ENCODE data around the gene BCL2L11. TPM values are rescaled to one million over a fixed set of nuclear protein-coding genes. Genes with fewer than 3 reads are reported as not detected.

The BCL2L11 gene
- polyA plus RNA-seq, 1 donor = 21.9 TPM

- no peaks in the 10 kb centered on the region for H3K4me1 ChIP-seq (ENCODE audit: control insufficient read depth, insufficient read depth, low read length)
- H3K36me3 ChIP-seq (ENCODE audit: control insufficient read depth, insufficient read depth, low read length) = no peaks in the 10 kb centered on the region
- no peak for DNase-seq
- no peak overlapping the region for H3K27ac ChIP-seq (ENCODE audit: low read length)
- WGBS (ENCODE audit: insufficient coverage, low lambda C conversion rate) = 95% methylated on average over 3 of the region's 5 CpGs
- H3K9me3 ChIP-seq (ENCODE audit: control insufficient read depth, low read depth, low read length) = no peaks in the 10 kb centered on the region
- H3K27me3 ChIP-seq (ENCODE audit: control insufficient read depth, insufficient read depth, low read length) = no peaks in the 10 kb centered on the region
- no peak overlapping the region for H3K4me3 ChIP-seq (ENCODE audit: low read length)
Observed at GRCh38 chr2:111100765-111101162, 19.9 kb upstream of the BCL2L11 start.

- Histone ChIP-seq H3K4me1 (ENCODE audit: control insufficient read depth, insufficient read depth, low read length) (no peaks in the 10 kb centered on the region), H3K27ac (ENCODE audit: low read length) (no peak overlapping the region), H3K4me3 (ENCODE audit: low read length) (no peak overlapping the region), H3K9me3 (ENCODE audit: control insufficient read depth, low read depth, low read length) (no peaks in the 10 kb centered on the region), H3K36me3 (ENCODE audit: control insufficient read depth, insufficient read depth, low read length) (no peaks in the 10 kb centered on the region), H3K27me3 (ENCODE audit: control insufficient read depth, insufficient read depth, low read length) (no peaks in the 10 kb centered on the region)
- no CpG with 5 or more reads among the region's 2 CpGs for WGBS (ENCODE audit: insufficient coverage, low lambda C conversion rate)
- no peak for DNase-seq
Observed at GRCh38 chr2:111101592-111101991, 19.1 kb upstream of the BCL2L11 start.

- Histone ChIP-seq H3K36me3 (ENCODE audit: control insufficient read depth, insufficient read depth, low read length) (no peaks in the 10 kb centered on the region), H3K4me3 (ENCODE audit: low read length) (no peak overlapping the region), H3K9me3 (ENCODE audit: control insufficient read depth, low read depth, low read length) (no peaks in the 10 kb centered on the region), H3K4me1 (ENCODE audit: control insufficient read depth, insufficient read depth, low read length) (no peaks in the 10 kb centered on the region), H3K27ac (ENCODE audit: low read length) (no peak overlapping the region), H3K27me3 (ENCODE audit: control insufficient read depth, insufficient read depth, low read length) (no peaks in the 10 kb centered on the region)
- no peak for DNase-seq
- no CpG with 5 or more reads among the region's 2 CpGs for WGBS (ENCODE audit: insufficient coverage, low lambda C conversion rate)
Observed at GRCh38 chr2:111102216-111102615, 18.5 kb upstream of the BCL2L11 start.

GRCh38 chr2:111105926-111106325 lies 14.8 kb upstream of the BCL2L11 start:
- H3K9me3 ChIP-seq (ENCODE audit: control insufficient read depth, low read depth, low read length) = no peaks in the 10 kb centered on the region
- H3K4me1 ChIP-seq (ENCODE audit: control insufficient read depth, insufficient read depth, low read length) = no peaks in the 10 kb centered on the region
- no peaks in the 10 kb centered on the region for H3K27me3 ChIP-seq (ENCODE audit: control insufficient read depth, insufficient read depth, low read length)
- 82% methylated on average over 1 of the region's 2 CpGs for WGBS (ENCODE audit: insufficient coverage, low lambda C conversion rate)
- H3K36me3 ChIP-seq (ENCODE audit: control insufficient read depth, insufficient read depth, low read length) = no peaks in the 10 kb centered on the region
- H3K4me3 ChIP-seq (ENCODE audit: low read length) = no peak overlapping the region
- no peak for DNase-seq
- no peak overlapping the region for H3K27ac ChIP-seq (ENCODE audit: low read length)

- H3K4me3 ChIP-seq (ENCODE audit: low read length) = no peak overlapping the region
- H3K9me3 ChIP-seq (ENCODE audit: control insufficient read depth, low read depth, low read length) = no peaks in the 10 kb centered on the region
- DNase-seq = no peak
- H3K4me1 ChIP-seq (ENCODE audit: control insufficient read depth, insufficient read depth, low read length) = no peaks in the 10 kb centered on the region
- WGBS (ENCODE audit: insufficient coverage, low lambda C conversion rate) = no CpG with 5 or more reads among the region's 5 CpGs
- H3K27ac ChIP-seq (ENCODE audit: low read length) = no peak overlapping the region
- H3K36me3 ChIP-seq (ENCODE audit: control insufficient read depth, insufficient read depth, low read length) = no peaks in the 10 kb centered on the region
- H3K27me3 ChIP-seq (ENCODE audit: control insufficient read depth, insufficient read depth, low read length) = no peaks in the 10 kb centered on the region
Observed at GRCh38 chr2:111106706-111107105, 14.0 kb upstream of the BCL2L11 start.

- Histone ChIP-seq H3K9me3 (ENCODE audit: control insufficient read depth, low read depth, low read length) (no peaks in the 10 kb centered on the region), H3K4me3 (ENCODE audit: low read length) (no peak overlapping the region), H3K27ac (ENCODE audit: low read length) (no peak overlapping the region), H3K27me3 (ENCODE audit: control insufficient read depth, insufficient read depth, low read length) (no peaks in the 10 kb centered on the region), H3K4me1 (ENCODE audit: control insufficient read depth, insufficient read depth, low read length) (no peaks in the 10 kb centered on the region), H3K36me3 (ENCODE audit: control insufficient read depth, insufficient read depth, low read length) (no peaks in the 10 kb centered on the region)
- no peak for DNase-seq
- 100% methylated on average over 1 of the region's 2 CpGs for whole genome bisulfite sequencing (ENCODE audit: insufficient coverage, low lambda C conversion rate)
Observed at GRCh38 chr2:111108745-111109271, 11.9 kb upstream of the BCL2L11 start.

- H3K4me1 ChIP-seq (ENCODE audit: control insufficient read depth, insufficient read depth, low read length) = no peaks in the 10 kb centered on the region
- WGBS (ENCODE audit: insufficient coverage, low lambda C conversion rate) = no CpG with 5 or more reads among the region's 4 CpGs
- no peaks in the 10 kb centered on the region for H3K36me3 ChIP-seq (ENCODE audit: control insufficient read depth, insufficient read depth, low read length)
Observed at GRCh38 chr2:111111101-111111755, 9.5 kb upstream of the BCL2L11 start.

GRCh38 chr2:111113838-111114237 lies 6.9 kb upstream of the BCL2L11 start:
- Histone ChIP-seq H3K4me3 (ENCODE audit: low read length) (no peak overlapping the region), H3K36me3 (ENCODE audit: control insufficient read depth, insufficient read depth, low read length) (no peaks in the 10 kb centered on the region), H3K27ac (ENCODE audit: low read length) (no peak overlapping the region), H3K4me1 (ENCODE audit: control insufficient read depth, insufficient read depth, low read length) (peaks cover 18% of the 10 kb centered on the region), H3K9me3 (ENCODE audit: control insufficient read depth, low read depth, low read length) (peaks cover 10% of the 10 kb centered on the region), H3K27me3 (ENCODE audit: control insufficient read depth, insufficient read depth, low read length) (peaks cover 33% of the 10 kb centered on the region)
- no CpG with 5 or more reads among the region's 1 CpG for WGBS (ENCODE audit: insufficient coverage, low lambda C conversion rate)
- no peak for DNase-seq

More at GRCh38 chr2:111111101-111111755, 9.5 kb upstream of the BCL2L11 start:
- Histone ChIP-seq H3K4me3 (ENCODE audit: low read length) (no peak overlapping the region), H3K27ac (ENCODE audit: low read length) (no peak overlapping the region), H3K27me3 (ENCODE audit: control insufficient read depth, insufficient read depth, low read length) (peaks cover 7% of the 10 kb centered on the region), H3K9me3 (ENCODE audit: control insufficient read depth, low read depth, low read length) (no peaks in the 10 kb centered on the region)
- DNase-seq = no peak

- no peaks in the 10 kb centered on the region for H3K36me3 ChIP-seq (ENCODE audit: control insufficient read depth, insufficient read depth, low read length)
- no peak overlapping the region for H3K4me3 ChIP-seq (ENCODE audit: low read length)
- no peak overlapping the region for H3K27ac ChIP-seq (ENCODE audit: low read length)
- 100% methylated on average over 1 of the region's 7 CpGs for WGBS (ENCODE audit: insufficient coverage, low lambda C conversion rate)
- peaks cover 32% of the 10 kb centered on the region for H3K4me1 ChIP-seq (ENCODE audit: control insufficient read depth, insufficient read depth, low read length)
- peaks cover 21% of the 10 kb centered on the region for H3K9me3 ChIP-seq (ENCODE audit: control insufficient read depth, low read depth, low read length)
- DNase-seq = peak; percentile 14 to 45
- peaks cover 48% of the 10 kb centered on the region for H3K27me3 ChIP-seq (ENCODE audit: control insufficient read depth, insufficient read depth, low read length)
Observed at GRCh38 chr2:111116011-111116746, 4.5 kb upstream of the BCL2L11 start.

GRCh38 chr2:111116843-111117597 lies 3.7 kb upstream of the BCL2L11 start:
- DNase-seq = peak; percentile 82 to 83

More at GRCh38 chr2:111116843-111117597, 3.7 kb upstream of the BCL2L11 start:
- peaks cover 25% of the 10 kb centered on the region for H3K9me3 ChIP-seq (ENCODE audit: control insufficient read depth, low read depth, low read length)
- WGBS (ENCODE audit: insufficient coverage, low lambda C conversion rate) = no CpG with 5 or more reads among the region's 30 CpGs
- H3K36me3 ChIP-seq (ENCODE audit: control insufficient read depth, insufficient read depth, low read length) = no peaks in the 10 kb centered on the region
- H3K27ac ChIP-seq (ENCODE audit: low read length) = no peak overlapping the region
- H3K27me3 ChIP-seq (ENCODE audit: control insufficient read depth, insufficient read depth, low read length) = peaks cover 48% of the 10 kb centered on the region
- peaks cover 32% of the 10 kb centered on the region for H3K4me1 ChIP-seq (ENCODE audit: control insufficient read depth, insufficient read depth, low read length)
- peak overlapping the region; percentile 33 for H3K4me3 ChIP-seq (ENCODE audit: low read length)
